Activated naive CD4-positive, alpha-beta T cell treated with anti-CD3 and anti-CD28 coated beads, Interleukin-2, amount 50 U/mL, for 72 hours (primary cell): ENCODE measurements around the gene CCL28. TPM values are rescaled to one million over a fixed set of nuclear protein-coding genes. Genes with fewer than 3 reads are reported as not detected.
"Not testable (repeated sequence)": the region's sequence is repeated elsewhere in the genome, so short reads cannot be mapped to it uniquely, and the experiment has no call there.

Experiments
- ATAC-seq, 2 donors: fragments of 150-1000 bp; cut with Tn5 transposase; 2 replicates each; pipeline ENCODE4 v1.10.0; 2021; ENCODE audit warnings: mild to moderate bottlenecking in 2 of 2, moderate library complexity in 2 of 2
- DNase-seq, 2 donors: peaks; one replicate each; pipeline ENCODE4 v3.0.0; 2021 to 2022; ENCODE audit warnings: low spot score in 2 of 2
- H3K27ac Mint-ChIP-seq, 2 donors: one replicate each; pipeline ENCODE4 v1.8.0; 2022; ENCODE audit warnings: mild to moderate bottlenecking in 2 of 2, mixed read lengths in 2 of 2
- H3K36me3 Mint-ChIP-seq, 2 donors: one replicate each; pipeline ENCODE4 v1.8.0; 2022; ENCODE audit warnings: mixed read lengths in 2 of 2
- H3K9me3 Mint-ChIP-seq, 2 donors: one replicate each; pipeline ENCODE4 v1.8.0; 2022; ENCODE audit warnings: mixed read lengths in 2 of 2
- total RNA-seq, 2 donors: library from RNA; stranded (reverse); gene quantifications; one replicate each; pipeline ENCODE4 v1.2.3, GENCODE V29; 2022

CCL28 gene
- total RNA-seq, 2 donors from 2014 or later: 4.5 to 18.9 TPM

DNA sequence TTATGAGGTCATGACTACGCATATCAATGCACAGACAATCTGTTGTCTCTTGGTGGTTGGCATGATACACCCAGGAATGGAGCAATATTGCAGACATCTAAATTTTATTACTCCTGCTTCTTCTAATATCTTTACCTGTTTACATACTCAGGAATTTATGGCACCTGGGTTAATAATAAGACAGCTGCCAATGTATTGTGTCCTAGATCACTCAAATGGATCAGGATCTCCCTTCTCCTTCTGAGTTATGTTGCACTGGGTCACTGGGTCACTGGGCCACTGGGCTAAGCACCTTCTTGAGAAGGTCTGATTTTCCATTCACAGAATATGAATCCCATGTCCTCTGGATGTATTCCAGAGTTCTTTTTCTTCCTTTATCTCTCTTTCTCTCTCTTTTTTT lies 41.8 kb downstream of the CCL28 start:
- Mint-ChIP-seq H3K9me3 (peaks cover 17 to 51% of the 10 kb centered on the region in 2 donors), H3K36me3 (peaks cover 55 to 56% of the 10 kb centered on the region in 2 donors), H3K27ac (no peak overlapping the region)
- DNase-seq: no peak
- ATAC-seq: no peak

DNA sequence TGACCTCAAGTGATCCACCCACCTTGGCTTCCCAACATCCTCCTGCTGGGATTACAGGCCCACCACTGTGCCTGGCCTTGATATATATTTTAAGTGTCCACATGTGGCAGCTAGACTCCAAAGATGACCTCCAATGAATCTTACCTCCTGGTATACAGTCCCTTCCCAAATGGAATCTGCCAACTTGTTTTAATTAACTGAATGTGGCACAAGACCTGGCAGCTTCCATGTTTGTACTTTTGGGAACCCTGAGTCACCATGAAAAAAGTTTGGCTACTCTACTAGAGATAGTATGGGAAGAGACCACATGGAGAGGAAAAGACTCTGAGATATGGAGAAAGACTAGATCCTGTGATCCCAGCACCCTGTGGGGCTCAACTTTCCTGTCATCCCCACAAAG lies 42.5 kb downstream of the CCL28 start:
- no peak for DNase-seq
- Mint-ChIP-seq H3K27ac (no peak overlapping the region), H3K9me3 (peaks cover 17 to 51% of the 10 kb centered on the region in 2 donors), H3K36me3 (peaks cover 56 to 59% of the 10 kb centered on the region in 2 donors)
- ATAC-seq: no peak

DNA sequence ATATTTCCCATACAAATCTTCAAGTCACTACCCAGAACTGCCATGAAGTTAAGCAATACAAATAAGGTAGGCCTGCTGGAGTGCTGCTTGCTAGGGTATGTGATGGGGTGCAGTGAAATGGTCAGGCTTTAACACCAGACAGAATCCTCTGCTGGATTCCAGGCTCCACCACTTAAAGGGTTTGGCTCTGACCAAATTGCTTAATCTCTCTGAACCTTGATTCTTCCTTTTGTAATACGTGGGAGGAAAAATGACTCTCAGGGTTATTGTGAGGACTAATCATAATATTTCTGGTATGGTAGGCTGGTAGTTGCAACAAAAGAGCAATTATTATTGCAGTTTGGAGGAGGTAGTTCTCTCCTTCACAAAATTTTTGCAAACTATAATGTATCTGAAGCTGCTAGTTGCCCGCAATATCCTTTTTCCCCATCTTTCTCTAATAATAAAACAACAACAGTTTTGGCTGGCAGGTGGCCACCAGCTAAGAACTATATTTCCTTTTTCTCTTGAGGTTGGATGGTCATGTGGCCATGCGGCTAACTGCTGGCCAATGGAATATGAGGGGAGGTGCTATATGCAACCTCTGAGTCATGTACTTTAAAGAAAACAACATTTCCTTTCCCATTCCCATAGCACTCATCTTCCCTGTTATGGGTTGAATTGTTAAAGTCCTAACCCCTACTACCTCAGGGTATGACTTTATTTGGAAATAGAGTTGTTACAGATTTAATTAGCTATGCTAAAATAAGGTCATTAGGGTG lies 44.1 kb downstream of the CCL28 start:
- Mint-ChIP-seq H3K36me3 (peaks cover 46 to 50% of the 10 kb centered on the region in 2 donors), H3K27ac (no peak overlapping the region), H3K9me3 (peaks cover 17 to 48% of the 10 kb centered on the region in 2 donors)
- ATAC-seq: no peak
- DNase-seq: no peak

DNA sequence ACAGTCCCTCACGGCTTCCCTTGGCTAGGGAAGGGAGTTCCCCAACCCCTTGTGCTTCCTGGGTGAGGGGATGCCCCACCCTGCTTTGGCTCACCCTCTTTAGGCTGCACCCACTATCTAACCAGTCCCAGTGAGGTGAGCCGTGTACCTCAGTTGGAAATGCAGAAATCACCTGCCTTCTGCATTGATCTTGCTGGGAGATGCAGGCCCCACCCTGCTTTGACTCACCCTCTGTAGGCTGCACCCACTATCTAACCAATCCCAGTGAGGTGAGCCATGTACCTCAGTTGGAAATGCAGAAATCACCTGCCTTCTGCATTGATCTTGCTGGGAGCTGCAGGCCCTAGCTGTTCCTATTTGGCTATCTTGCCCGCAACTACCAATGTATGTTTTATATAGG lies 44.7 kb downstream of the CCL28 start:
- H3K27ac Mint-ChIP-seq: no peak overlapping the region
- DNase-seq: no peak
- peaks cover 17 to 48% of the 10 kb centered on the region in 2 donors for H3K9me3 Mint-ChIP-seq
- peaks cover 46 to 50% of the 10 kb centered on the region in 2 donors for H3K36me3 Mint-ChIP-seq
- peak in 1 of 2 donors; percentile 60 for ATAC-seq

DNA sequence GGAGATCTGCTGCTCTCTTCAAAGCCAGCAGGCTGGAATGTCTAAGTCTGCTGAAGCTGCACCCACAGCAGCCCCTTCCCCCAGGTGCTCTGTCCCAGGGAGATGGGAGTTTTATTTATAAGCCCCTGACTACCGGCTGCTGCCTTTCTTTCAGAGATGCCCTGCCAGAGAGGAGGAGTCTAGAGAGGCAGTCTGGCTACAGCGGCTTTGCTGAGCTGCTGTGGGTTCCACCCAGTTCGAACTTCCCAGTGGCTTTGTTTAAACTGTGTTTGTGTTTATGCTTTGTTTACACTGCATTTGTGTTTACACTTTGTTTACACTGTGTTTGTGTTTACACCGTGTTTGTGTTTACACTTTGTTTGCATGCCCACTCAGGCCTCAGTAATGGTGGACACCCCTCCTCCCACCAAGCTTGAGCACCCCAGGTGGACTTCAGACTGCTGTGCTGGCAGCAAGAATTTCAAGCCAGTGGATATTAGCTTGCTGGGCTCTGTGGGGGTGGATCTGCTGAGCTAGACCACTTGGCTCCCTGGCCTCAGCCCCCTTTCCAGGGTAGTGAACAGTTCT lies 45.4 kb downstream of the CCL28 start:
- Mint-ChIP-seq H3K36me3 (peaks cover 42 to 50% of the 10 kb centered on the region in 2 donors), H3K9me3 (peaks cover 18 to 48% of the 10 kb centered on the region in 2 donors)
- not testable (repeated sequence) for DNase-seq, ATAC-seq, H3K27ac Mint-ChIP-seq

DNA sequence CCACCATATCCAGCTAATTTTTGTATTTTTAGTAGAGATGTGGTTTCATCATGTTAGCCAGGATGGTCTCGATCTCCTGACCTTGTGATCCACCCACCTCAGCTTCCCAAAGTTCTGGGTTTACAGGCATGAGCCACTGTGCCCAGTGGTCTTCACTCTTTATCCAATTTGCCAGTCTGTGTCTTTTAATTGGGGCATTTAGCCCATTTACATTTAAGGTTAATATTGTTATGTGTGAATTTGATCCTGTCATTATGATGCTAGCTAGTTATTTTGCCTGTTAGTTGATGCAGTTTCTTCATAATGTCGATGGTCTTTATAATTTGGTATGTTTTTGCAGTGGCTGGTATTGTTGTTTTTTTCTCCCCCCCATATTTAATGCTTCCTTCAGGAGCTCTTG lies 47.0 kb downstream of the CCL28 start:
- not testable (repeated sequence) for ATAC-seq, DNase-seq, H3K27ac Mint-ChIP-seq
- peaks cover 26 to 48% of the 10 kb centered on the region in 2 donors for H3K36me3 Mint-ChIP-seq
- peaks cover 30 to 36% of the 10 kb centered on the region in 2 donors for H3K9me3 Mint-ChIP-seq

DNA sequence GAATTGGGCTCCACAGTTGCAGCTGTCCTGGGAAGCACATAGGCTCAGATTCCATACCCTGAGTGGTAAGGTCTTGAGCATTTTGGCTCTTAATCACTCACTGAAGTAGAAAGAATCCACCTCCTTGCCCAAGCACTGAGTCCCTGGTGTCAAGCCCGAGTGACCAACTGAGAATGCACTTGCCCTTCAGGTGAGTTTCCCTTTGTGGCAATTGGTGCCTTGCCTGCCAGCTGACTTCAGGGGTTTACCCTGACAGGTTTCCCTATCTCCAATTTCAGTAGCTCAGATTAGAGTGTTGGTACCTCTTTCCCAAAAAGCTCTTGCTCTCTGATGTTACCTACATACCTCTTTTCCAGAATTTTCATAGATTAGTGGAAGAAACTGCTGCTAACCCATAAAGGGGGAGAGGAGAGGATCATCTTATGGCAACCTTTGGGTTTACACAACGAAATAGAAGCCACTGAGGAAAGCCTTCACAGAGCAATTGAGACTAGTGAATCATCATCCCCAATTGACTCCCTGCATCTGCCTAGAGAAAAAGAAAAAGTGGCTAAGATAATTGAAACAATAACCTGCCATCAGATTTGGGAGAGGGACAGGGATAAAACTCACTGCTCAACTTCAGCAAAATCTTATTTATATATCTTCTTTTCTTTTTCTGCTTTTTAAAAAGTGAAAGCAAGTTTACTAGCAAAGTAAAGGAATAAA lies 48.6 kb downstream of the CCL28 start:
- H3K27ac Mint-ChIP-seq: no peak overlapping the region
- no peak for DNase-seq
- peaks cover 32 to 46% of the 10 kb centered on the region in 2 donors for H3K36me3 Mint-ChIP-seq
- H3K9me3 Mint-ChIP-seq: peaks cover 29 to 32% of the 10 kb centered on the region in 2 donors
- ATAC-seq: no peak

DNA sequence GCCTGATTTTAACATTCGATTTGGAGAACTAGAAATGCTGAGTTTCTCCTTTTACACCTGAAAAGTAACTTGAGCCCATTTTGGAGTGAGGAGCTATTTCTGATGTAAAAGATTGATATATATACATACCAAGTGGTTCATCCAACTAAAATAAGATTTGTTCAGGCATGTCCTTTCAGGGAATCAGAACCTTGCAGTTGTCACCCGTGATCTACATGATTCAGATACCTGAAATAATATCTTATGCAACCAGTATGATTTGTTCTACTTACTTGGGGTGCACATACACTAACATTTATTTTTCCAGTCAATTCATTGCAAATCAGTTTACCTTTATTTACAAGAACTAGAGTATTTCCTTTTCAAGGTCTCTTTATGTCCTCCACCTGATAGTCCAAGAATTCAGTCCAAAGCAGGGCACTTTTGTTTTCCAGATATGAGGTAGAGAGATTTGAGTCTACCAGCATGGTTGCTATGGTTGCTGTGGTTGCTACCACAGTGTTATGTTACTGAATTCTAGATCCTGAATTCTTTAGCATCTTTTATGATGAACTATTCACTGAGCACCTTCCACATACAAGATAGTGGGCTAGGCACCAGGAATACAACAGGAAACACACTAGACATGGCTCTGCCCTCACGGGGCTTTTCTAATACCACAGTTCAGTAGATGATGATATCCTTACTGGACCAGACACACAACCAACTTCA lies 49.3 kb downstream of the CCL28 start:
- ATAC-seq: no peak
- Mint-ChIP-seq H3K27ac (no peak overlapping the region), H3K9me3 (peaks cover 24 to 26% of the 10 kb centered on the region in 2 donors), H3K36me3 (peaks cover 28 to 42% of the 10 kb centered on the region in 2 donors)
- no peak for DNase-seq

DNA sequence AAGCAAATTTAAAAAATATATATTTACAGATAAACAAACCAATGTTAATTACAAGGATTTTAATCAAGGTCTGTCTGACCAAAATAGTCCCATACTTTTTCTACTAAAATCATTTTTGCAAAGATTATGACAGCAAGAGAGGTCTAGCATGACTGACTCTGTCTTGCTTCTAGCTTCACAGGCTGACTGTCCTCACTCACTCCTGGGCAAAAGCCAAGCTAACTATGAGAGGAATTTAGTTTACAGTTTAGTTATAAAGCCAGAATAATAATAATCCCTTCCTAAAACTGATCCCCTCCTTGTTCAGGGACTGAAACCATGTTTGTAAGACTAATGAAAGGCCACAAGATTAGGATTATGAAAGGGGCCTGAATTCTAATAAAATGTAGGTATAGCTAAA lies 53.5 kb downstream of the CCL28 start:
- Mint-ChIP-seq H3K36me3 (peaks cover 11 to 23% of the 10 kb centered on the region in 2 donors), H3K27ac (no peak overlapping the region), H3K9me3 (peaks cover 13 to 15% of the 10 kb centered on the region in 2 donors)

DNA sequence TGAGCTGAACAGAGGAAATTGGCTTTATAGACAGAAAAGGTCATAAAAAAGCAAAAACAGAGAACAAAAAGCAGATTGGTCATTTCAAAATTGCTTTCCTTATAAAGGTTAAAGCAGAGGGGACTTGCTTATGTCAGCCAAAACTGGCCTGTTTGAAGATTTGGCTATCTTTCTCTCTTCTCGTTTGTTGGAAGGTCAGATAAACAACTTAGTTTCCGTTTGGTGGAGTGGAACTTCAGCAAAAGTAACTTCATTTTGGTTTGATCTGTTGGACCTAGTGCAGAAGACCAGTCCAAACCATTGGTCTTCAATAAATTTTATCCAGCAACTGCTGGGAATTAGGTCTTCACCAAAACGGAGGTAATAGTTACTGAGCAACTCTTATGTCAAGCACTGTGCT lies 53.9 kb downstream of the CCL28 start:
- no peak overlapping the region for H3K27ac Mint-ChIP-seq
- peaks cover 11 to 23% of the 10 kb centered on the region in 2 donors for H3K36me3 Mint-ChIP-seq
- H3K9me3 Mint-ChIP-seq: peaks cover 11 to 13% of the 10 kb centered on the region in 2 donors
- no peak for ATAC-seq
- no peak for DNase-seq

More for the DNA sequence above, 53.5 kb downstream of the CCL28 start:
- ATAC-seq (no peak), DNase-seq (no peak)

DNA sequence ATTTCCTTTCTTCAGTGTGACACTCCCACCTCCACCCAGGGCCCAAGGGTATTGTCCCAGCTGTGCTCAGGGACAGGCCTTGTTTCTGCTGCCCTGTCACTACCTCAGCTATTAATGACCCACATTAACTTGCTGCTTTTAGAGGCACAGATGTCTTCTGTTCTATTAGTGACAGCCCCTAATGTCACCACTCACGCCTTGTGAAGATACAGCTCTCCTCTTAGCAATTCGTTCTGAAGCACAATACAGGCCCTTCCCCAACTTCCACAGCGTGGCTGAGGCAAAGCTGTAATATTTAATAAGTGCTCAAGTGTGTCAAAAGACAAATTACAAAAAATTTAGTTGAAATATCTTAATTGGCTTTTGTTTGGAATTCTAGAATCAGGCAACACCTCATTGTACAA lies 54.3 kb downstream of the CCL28 start:
- H3K36me3 Mint-ChIP-seq: peaks cover 11 to 20% of the 10 kb centered on the region in 2 donors
- ATAC-seq (no peak), DNase-seq (no peak)

DNA sequence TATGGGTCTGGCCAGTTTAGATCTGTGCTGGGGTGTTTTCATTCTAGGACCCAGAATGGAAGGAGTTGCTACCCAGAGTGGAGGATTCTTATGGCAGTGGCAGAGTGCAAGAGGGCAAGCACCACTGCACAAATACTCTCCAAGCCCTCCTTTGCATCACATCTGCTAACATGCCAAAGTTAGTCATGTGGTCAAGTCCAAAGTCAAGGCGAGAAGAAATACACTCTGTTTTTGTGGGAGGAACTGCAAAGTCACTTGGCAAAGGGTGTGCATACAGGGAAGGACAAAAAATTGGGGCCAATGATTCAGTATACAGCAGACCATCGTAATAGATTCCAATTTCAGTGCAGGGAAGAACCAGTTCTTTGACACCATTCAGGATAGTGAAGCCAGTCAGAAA lies 55.1 kb downstream of the CCL28 start:
- no peak for ATAC-seq
- no peak for DNase-seq
- H3K36me3 Mint-ChIP-seq: peaks cover 11 to 19% of the 10 kb centered on the region in 2 donors
- peak overlapping the region in 1 of 2 donors; percentile 26 for H3K27ac Mint-ChIP-seq
- peaks cover 11 to 13% of the 10 kb centered on the region in 2 donors for H3K9me3 Mint-ChIP-seq

More for the DNA sequence above, 54.3 kb downstream of the CCL28 start:
- Mint-ChIP-seq H3K9me3 (peaks cover 11 to 13% of the 10 kb centered on the region in 2 donors), H3K27ac (no peak overlapping the region)

DNA sequence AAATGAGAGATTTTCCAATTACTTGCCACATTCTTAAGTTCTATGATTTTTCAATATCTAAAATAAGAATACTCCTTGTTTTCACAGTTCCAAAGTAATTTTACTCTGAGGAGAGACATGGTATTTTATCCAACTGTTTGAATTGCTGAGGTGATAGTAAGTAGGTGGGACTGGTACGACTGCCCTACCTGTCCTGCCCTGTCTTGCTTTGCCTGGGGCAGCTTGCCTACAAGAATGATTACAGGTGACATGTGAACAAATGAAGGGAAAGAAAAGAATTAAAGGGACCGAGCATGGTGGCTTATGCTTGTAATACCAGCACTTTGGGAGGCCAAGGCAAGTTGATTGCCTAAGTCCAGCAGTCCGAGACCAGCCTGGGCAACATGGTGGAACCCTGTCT lies 57.4 kb downstream of the CCL28 start:
- ATAC-seq (no peak), DNase-seq (no peak)
- Mint-ChIP-seq H3K27ac (no peak overlapping the region), H3K9me3 (peaks cover 0 to 10% of the 10 kb centered on the region in 2 donors), H3K36me3 (peaks cover 7 to 9% of the 10 kb centered on the region in 2 donors)

DNA sequence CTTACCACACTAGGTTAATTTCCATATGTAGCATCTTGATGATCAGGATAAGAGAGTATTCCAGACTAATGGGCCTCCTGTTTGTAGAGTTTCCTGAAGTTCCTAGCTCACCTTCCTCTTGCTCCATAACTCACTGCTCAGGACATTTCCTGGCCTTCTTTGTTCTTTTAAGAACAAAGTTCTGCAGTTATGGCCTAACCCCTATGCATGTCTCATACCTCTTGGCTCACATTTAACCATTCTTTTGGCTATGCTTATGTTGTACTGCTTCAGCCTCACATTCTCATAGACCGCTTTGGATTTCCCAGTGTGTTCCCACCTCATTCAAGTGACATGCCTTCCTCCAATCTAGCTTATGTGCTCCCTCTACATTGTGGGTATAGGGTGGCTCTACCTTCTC lies 58.5 kb downstream of the CCL28 start:
- no peak for ATAC-seq

DNA sequence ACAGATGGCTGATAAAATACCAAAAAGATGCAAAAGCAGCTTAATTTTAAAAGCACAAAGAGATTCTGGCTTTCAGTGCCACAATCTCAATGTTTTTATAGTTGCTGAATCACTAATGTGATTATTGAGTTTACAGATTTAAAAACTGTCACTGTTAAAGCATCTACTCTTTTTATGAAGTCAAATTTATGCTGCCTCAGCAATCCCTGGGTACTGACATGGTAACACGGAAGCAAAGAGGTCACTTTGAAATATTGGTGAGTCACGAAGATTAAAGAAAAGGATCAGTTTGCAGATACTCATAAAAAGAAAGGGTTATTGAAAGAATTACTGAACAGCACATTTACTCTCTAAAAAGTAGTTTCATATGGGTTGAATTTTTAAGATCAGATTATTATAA lies 59.3 kb downstream of the CCL28 start:
- DNase-seq (no peak), ATAC-seq (no peak)
- H3K27ac Mint-ChIP-seq: no peak overlapping the region
- H3K36me3 Mint-ChIP-seq: peaks cover 0 to 7% of the 10 kb centered on the region in 2 donors
- peaks cover 0 to 6% of the 10 kb centered on the region in 2 donors for H3K9me3 Mint-ChIP-seq

More for the DNA sequence above, 58.5 kb downstream of the CCL28 start:
- no peak for DNase-seq
- no peak overlapping the region for H3K27ac Mint-ChIP-seq
- H3K9me3 Mint-ChIP-seq: peaks cover 0 to 6% of the 10 kb centered on the region in 2 donors
- peaks cover 0 to 7% of the 10 kb centered on the region in 2 donors for H3K36me3 Mint-ChIP-seq

DNA sequence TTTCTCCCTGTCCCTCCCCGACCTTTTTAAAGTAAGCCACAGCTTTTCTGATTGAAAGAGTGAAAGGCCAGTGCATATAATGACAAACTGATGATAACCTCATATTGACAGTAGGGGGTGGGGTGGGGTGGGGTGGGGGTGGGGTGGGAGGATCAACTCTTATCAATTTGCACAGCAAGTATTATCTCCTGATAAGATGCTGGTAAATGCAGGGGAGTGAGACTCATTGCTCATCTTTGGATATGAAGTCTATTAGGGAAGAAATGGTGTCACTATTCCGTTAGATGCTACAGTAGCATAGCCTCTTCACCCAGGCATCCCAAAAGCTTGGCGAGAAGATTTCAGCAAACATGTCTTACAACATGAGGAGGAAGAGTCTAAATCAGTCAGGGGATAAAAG lies 60.1 kb downstream of the CCL28 start:
- Mint-ChIP-seq H3K36me3 (peaks cover 0 to 5% of the 10 kb centered on the region in 2 donors), H3K9me3 (peaks cover 0 to 5% of the 10 kb centered on the region in 2 donors), H3K27ac (no peak overlapping the region)
- no peak for DNase-seq
- ATAC-seq: no peak
